SU-DHL-6 (cell line): ENCODE data around the gene MYT1.

Experiments used
- CTCF ChIP-seq: fragments of 200-600 bp; sonication (generic); IDR thresholded peaks from one replicate; pipeline ENCODE4 v1.5.1; 2017; ENCODE audit warnings: antibody characterized with exemption, mild to moderate bottlenecking, low read length, moderate library complexity; ENCODE audit not compliant: insufficient read depth, poor library complexity, severe bottlenecking
- EZH2phosphoT487 ChIP-seq: fragments of 200-600 bp; sonication (generic), shearing (Covaris generic); conservative IDR thresholded peaks from 2 replicates; pipeline ENCODE4 v1.6.1; 2018; ENCODE audit warnings: mild to moderate bottlenecking, antibody characterized with exemption, low read length, moderate library complexity, mixed read lengths

GRCh38 chr20:64144144-64144912 lies 19.9 kb upstream of the MYT1 start:
- no peak for TF ChIP-seq CTCF
- no peak for TF ChIP-seq EZH2phosphoT487
